GM23248 (cell line): ENCODE results near the gene DDX60. TPM values are rescaled to one million over a fixed set of nuclear protein-coding genes. Genes with fewer than 3 reads are reported as not detected.

Source experiments
- DNase-seq: peaks from one replicate; pipeline ENCODE4 v3.0.0-alpha.2; 2015
- H2AFZ ChIP-seq: fragments of 200-600 bp; sonication (generic); 2 replicates; pipeline ENCODE4 v1.6.1; 2016; ENCODE audit warnings: antibody characterized with exemption
- H3F3A ChIP-seq: fragments of 200-600 bp; sonication (generic); 2 replicates; pipeline ENCODE4 v1.6.1; 2016; ENCODE audit warnings: mild to moderate bottlenecking, antibody characterized with exemption, mixed run types; ENCODE audit not compliant: insufficient read depth
- H3K27ac ChIP-seq: fragments of 200-600 bp; sonication (generic); 2 replicates; pipeline ENCODE4 v1.5.1; 2016; ENCODE audit warnings: mild to moderate bottlenecking
- H3K27me3 ChIP-seq: fragments of 200-600 bp; sonication (generic); replicated peaks from 2 replicates; pipeline ENCODE4 v1.6.1; 2016; ENCODE audit warnings: mild to moderate bottlenecking; ENCODE audit not compliant: insufficient read depth
- H3K36me3 ChIP-seq: fragments of 200-600 bp; sonication (generic); 2 replicates; pipeline ENCODE4 v1.6.1; 2016; ENCODE audit warnings: low read depth, mild to moderate bottlenecking
- H3K4me1 ChIP-seq: fragments of 200-600 bp; sonication (generic); 2 replicates; pipeline ENCODE4 v1.6.1; 2016; ENCODE audit warnings: mild to moderate bottlenecking; ENCODE audit not compliant: insufficient read depth
- H3K4me2 ChIP-seq: fragments of 200-600 bp; sonication (generic); one replicate; pipeline ENCODE4 v1.6.1; 2016; ENCODE audit warnings: mild to moderate bottlenecking; ENCODE audit not compliant: unreplicated experiment
- H3K4me3 ChIP-seq: fragments of 200-600 bp; sonication (generic); 2 replicates; pipeline ENCODE4 v1.5.1; 2016; ENCODE audit warnings: mild to moderate bottlenecking
- H3K79me2 ChIP-seq: fragments of 200-600 bp; sonication (generic); 2 replicates; pipeline ENCODE4 v1.6.1; 2016; ENCODE audit warnings: mild to moderate bottlenecking; ENCODE audit not compliant: insufficient read depth
- H3K9ac ChIP-seq: fragments of 200-600 bp; sonication (generic); 2 replicates; pipeline ENCODE4 v1.6.1; 2016; ENCODE audit warnings: mild to moderate bottlenecking
- H3K9me2 ChIP-seq: fragments of 200-600 bp; sonication (generic); 2 replicates; pipeline ENCODE4 v1.6.1; 2016; ENCODE audit warnings: mixed run types, mild to moderate bottlenecking, moderate library complexity; ENCODE audit not compliant: insufficient read depth
- H3K9me3 ChIP-seq: fragments of 200-600 bp; sonication (generic); one replicate; pipeline ENCODE4 v1.6.1; 2017; ENCODE audit warnings: low read depth
- H4K20me1 ChIP-seq: fragments of 200-600 bp; sonication (generic); 2 replicates; pipeline ENCODE4 v1.6.0; 2016; ENCODE audit not compliant: insufficient read depth
- EZH2 ChIP-seq: fragments of 200-600 bp; sonication (generic); IDR thresholded peaks from 2 replicates; pipeline ENCODE4 v1.6.1; 2018; ENCODE audit warnings: antibody characterized with exemption, mild to moderate bottlenecking; ENCODE audit not compliant: insufficient read depth, poor library complexity, severe bottlenecking
- EZH2phosphoT487 ChIP-seq: fragments of 200-600 bp; sonication (generic); IDR thresholded peaks from 2 replicates; pipeline ENCODE4 v1.6.1; 2018; ENCODE audit warnings: antibody characterized with exemption, moderate library complexity, mild to moderate bottlenecking, low read depth; ENCODE audit not compliant: insufficient read depth
- WGBS, 2 experiments: methylation state at CpG; one replicate each; pipeline ENCODE4 v1.1.6; 2015 to 2017; ENCODE audit warnings: low lambda C conversion rate in 2 of 2, low coverage in 1 of 2; ENCODE audit errors: missing lambda C conversion rate in 2 of 2; 5-methylcytosine and 5-hydroxymethylcytosine counted together
- in situ Hi-C: fragments of 300-500 bp; cut with MboI; formaldehyde crosslinking; loops from 2 replicates; pipeline ENCODE4 v1.15.0; 2020
- polyA plus RNA-seq: library from polyadenylated mRNA; unstranded; fragments of >200 nt; fragmentation: Nextera tagmentation; extraction: Ambion mirVana; gene quantifications from 2 replicates; pipeline ENCODE4 v1.2.1, GENCODE V29; 2016
- total RNA-seq: library from RNA; depleted of rRNA; stranded (reverse); fragments of >200 nt; shearing (Covaris generic); gene quantifications from 2 replicates; pipeline ENCODE4 v1.2.3, GENCODE V29; 2014

DDX60 gene
- total and polyA plus RNA-seq, 2 experiments from 2014 or later = 1.8 to 7.1 TPM

DNA sequence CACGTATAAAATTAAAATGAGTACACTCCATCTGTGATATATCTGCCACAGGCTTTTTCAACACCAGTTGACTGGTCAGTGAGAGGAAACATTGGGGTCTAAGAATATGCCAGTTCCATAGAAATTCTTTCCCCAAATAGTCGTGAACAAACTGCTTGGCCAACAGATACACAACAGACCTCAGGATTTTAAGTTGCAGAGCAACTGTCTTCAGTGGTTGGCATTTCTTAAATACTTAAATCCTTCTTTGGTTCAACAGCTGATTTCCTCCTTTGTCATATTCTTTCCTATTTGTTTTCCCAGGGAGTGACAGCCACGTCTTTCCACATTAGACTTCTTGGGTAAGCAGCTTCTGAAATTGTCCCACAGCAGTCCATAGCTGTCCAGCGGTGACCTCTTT is 7.0 kb upstream of the DDX60 start:
- Histone ChIP-seq H3K27me3 (no peaks in the 10 kb centered on the region), H3K4me1 (no peaks in the 10 kb centered on the region), H3K79me2 (no peaks in the 10 kb centered on the region), H3K9ac (no peak overlapping the region), H3K4me3 (no peak overlapping the region), H4K20me1 (no peaks in the 10 kb centered on the region), H3K36me3 (no peaks in the 10 kb centered on the region), H3K9me3 (no peaks in the 10 kb centered on the region), H3K4me2 (no peak overlapping the region), H3K9me2 (no peaks in the 10 kb centered on the region), H3F3A (no peaks in the 10 kb centered on the region), H2AFZ (no peak overlapping the region), H3K27ac (no peak overlapping the region)
- WGBS, 2 experiments = 83 to 90% methylated on average over 4 of the region's 4 CpGs
- in situ Hi-C loops = no loop called here
- DNase-seq = no peak
- no peak for TF ChIP-seq EZH2phosphoT487
- TF ChIP-seq EZH2 = no peak

DNA sequence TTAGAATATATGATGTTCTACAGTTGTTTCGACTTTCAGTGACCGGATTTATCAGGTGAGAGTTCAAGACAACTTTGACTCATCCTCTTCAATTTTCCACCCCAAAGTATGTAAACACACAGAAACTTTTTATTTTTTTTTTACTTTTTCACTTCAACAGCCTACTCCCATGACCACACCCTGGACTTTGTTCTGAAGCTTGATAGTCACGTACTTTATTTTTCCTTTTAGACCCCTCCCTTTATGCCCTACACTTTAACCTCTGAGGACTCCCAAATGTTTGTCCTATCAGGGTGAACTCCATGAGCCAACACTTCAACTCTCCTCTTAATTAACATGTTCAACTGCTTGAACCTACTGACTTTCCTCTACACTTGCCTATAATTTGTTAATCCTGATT is 2.5 kb upstream of the DDX60 start:
- 96 to 97% methylated on average over 3 of the region's 3 CpGs for WGBS, 2 experiments
- no peak for DNase-seq
- H3K27ac ChIP-seq = no peak overlapping the region
- no peaks in the 10 kb centered on the region for H3K9me2 ChIP-seq
- H4K20me1 ChIP-seq = no peaks in the 10 kb centered on the region
- in situ Hi-C loops = no loop called here
- H2AFZ ChIP-seq = no peak overlapping the region
- H3K4me1 ChIP-seq = 0 out of 2 replicates have a peak, but pooled peaks cover 7% of the 10 kb centered on the region
- no peaks in the 10 kb centered on the region for H3K79me2 ChIP-seq
- no peak overlapping the region for H3K4me2 ChIP-seq
- no peak overlapping the region for H3K9ac ChIP-seq
- no peaks in the 10 kb centered on the region for H3K27me3 ChIP-seq
- no peaks in the 10 kb centered on the region for H3F3A ChIP-seq
- no peaks in the 10 kb centered on the region for H3K36me3 ChIP-seq
- TF ChIP-seq EZH2phosphoT487 (no peak), EZH2 (no peak)
- H3K9me3 ChIP-seq = no peaks in the 10 kb centered on the region
- no peak overlapping the region for H3K4me3 ChIP-seq

DNA sequence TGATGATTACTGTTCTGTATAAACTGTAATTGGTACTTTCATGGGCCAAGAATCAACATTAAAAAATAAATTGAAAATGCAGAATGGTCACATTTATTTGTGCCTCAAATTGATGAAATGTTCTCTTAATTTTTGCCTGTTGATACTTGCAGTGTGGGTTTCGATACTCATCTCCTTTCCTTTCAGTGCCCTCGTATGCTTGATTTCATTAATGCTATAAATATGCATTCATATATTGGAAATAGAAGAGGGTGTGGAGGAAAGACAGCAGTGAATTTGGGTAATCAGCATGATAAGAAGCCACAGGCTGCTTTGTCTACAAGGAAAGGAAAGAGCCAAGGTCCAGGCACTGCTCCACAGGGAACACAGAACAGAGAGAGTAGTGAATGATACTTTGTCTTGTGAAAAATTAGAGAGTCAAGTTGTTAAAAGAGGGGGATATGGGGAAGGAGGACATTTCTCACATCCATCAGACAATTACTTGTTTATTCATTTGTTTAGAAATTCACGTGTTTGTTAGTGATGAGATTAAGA is 1.0 kb upstream of the DDX60 start:
- Histone ChIP-seq H3K9me2 (no peaks in the 10 kb centered on the region), H2AFZ (peak overlapping the region; percentile 97), H3K4me3 (peak overlapping the region; percentile 85), H4K20me1 (no peaks in the 10 kb centered on the region), H3F3A (no peaks in the 10 kb centered on the region), H3K4me2 (peak overlapping the region; percentile 90), H3K4me1 (0 out of 2 replicates have a peak, but pooled peaks cover 7% of the 10 kb centered on the region), H3K27ac (no peak overlapping the region), H3K79me2 (no peaks in the 10 kb centered on the region), H3K9ac (peak overlapping the region; percentile 94), H3K36me3 (no peaks in the 10 kb centered on the region), H3K9me3 (no peaks in the 10 kb centered on the region), H3K27me3 (no peaks in the 10 kb centered on the region)
- in situ Hi-C loops = no loop called here
- 32% methylated on average over 3 of the region's 3 CpGs for WGBS, 2 experiments
- no peak for DNase-seq
- no peak for TF ChIP-seq EZH2phosphoT487
- no peak for TF ChIP-seq EZH2

DNA sequence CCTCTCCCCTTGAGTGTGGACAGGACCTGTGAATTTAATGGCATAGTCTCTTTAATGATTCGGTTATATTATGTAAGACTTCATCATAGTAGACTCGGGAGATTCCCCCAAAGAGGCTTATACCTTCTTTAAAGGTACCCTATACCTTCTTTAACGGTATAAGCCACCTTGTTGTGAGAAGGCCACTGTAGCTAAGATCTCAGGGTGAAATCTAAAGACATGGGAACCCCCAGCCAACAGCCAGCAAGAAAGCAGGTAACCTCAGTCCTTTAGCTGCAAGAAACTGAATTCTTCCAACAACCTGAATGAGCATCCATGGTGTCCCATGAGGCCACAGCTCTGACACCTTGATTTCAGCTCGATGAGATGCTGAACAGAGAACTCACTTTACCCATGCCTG is 931 bp downstream of the DDX60 start:
- Histone ChIP-seq H3K4me3 (peak overlapping the region; percentile 85), H3K27me3 (no peaks in the 10 kb centered on the region)
- 84 to 87% methylated on average over 4 of the region's 4 CpGs for WGBS, 2 experiments

GRCh38 chr4:168309781-168310180 is 8.8 kb downstream of the DDX60 start:
- no peak overlapping the region for H3K4me3 ChIP-seq
- H3K9ac ChIP-seq = no peak overlapping the region
- no peak overlapping the region for H3K4me2 ChIP-seq
- H3F3A ChIP-seq = no peaks in the 10 kb centered on the region
- DNase-seq = no peak
- no peaks in the 10 kb centered on the region for H3K9me2 ChIP-seq
- in situ Hi-C loops = no loop called here
- H3K27ac ChIP-seq = no peak overlapping the region
- H3K9me3 ChIP-seq = no peaks in the 10 kb centered on the region
- WGBS, 2 experiments = 50 to 55% methylated on average over 2 of the region's 2 CpGs
- H4K20me1 ChIP-seq = no peaks in the 10 kb centered on the region
- peaks cover 5% of the 10 kb centered on the region; the same call in 1 of the 2 replicates for H3K4me1 ChIP-seq
- H2AFZ ChIP-seq = no peak overlapping the region
- TF ChIP-seq EZH2phosphoT487 (no peak), EZH2 (no peak)
- no peaks in the 10 kb centered on the region for H3K27me3 ChIP-seq
- no peaks in the 10 kb centered on the region for H3K36me3 ChIP-seq
- no peaks in the 10 kb centered on the region for H3K79me2 ChIP-seq

More for the DNA sequence above, 931 bp downstream of the DDX60 start:
- no peak for TF ChIP-seq EZH2phosphoT487
- no peak for TF ChIP-seq EZH2
- Histone ChIP-seq H4K20me1 (no peaks in the 10 kb centered on the region), H3K9ac (peak overlapping the region; percentile 94; the same call in 1 of the 2 replicates), H3K9me2 (no peaks in the 10 kb centered on the region), H3K27ac (no peak overlapping the region), H3K79me2 (no peaks in the 10 kb centered on the region), H2AFZ (peak overlapping the region; percentile 97), H3K4me1 (0 out of 2 replicates have a peak, but pooled peaks cover 7% of the 10 kb centered on the region), H3F3A (no peaks in the 10 kb centered on the region), H3K4me2 (peak overlapping the region; percentile 90), H3K36me3 (no peaks in the 10 kb centered on the region), H3K9me3 (no peaks in the 10 kb centered on the region)
- no peak for DNase-seq
- in situ Hi-C loops = no loop called here
